ENCODE data around the gene KCNK7. TPM values are rescaled to one million over a fixed set of nuclear protein-coding genes. Genes with fewer than 3 reads are reported as not detected.

Gene KCNK7
- total and polyA plus RNA-seq, 2 experiments from 2014 or later: 0.37 TPM; not detected in 1

- DNase-seq (ENCODE audit: low spot score): no peak
- Histone ChIP-seq H2AFZ (no peak overlapping the region), H3K9me2 (replicated peaks; ENCODE audit: insufficient read depth) (no peaks in the 10 kb centered on the region), H3K27me3 (no peaks in the 10 kb centered on the region), H3K4me2 (no peak overlapping the region), H3K27ac (no peak overlapping the region), H3K9me3 (ENCODE audit: low read depth) (no peaks in the 10 kb centered on the region), H3K4me1 (ENCODE audit: insufficient read depth) (no peaks in the 10 kb centered on the region), H3K36me3 (replicated peaks; ENCODE audit: insufficient read depth, low read depth) (no peaks in the 10 kb centered on the region), H3K79me2 (no peaks in the 10 kb centered on the region), H3K4me3 (no peak overlapping the region), H4K20me1 (ENCODE audit: insufficient read depth, poor library complexity, severe bottlenecking) (no peaks in the 10 kb centered on the region)
- no peak for TF ChIP-seq EZH2 (IDR thresholded peaks at IDR 0.05; ENCODE audit: borderline replicate concordance)
- no peak for TF ChIP-seq EZH2phosphoT487 (IDR thresholded peaks at IDR 0.05; ENCODE audit: low read depth, severe bottlenecking, unreplicated experiment)
- TF ChIP-seq CTCF (IDR thresholded peaks at IDR 0.05; ENCODE audit: poor library complexity): no peak
- WGBS (ENCODE audit: low lambda C conversion rate, missing lambda C conversion rate): 97% methylated on average over 13 of the region's 13 CpGs
These were observed 31.6 kb upstream of the KCNK7 start for GRCh38 chr11:65627202-65627601.

- H3K27me3 ChIP-seq: no peaks in the 10 kb centered on the region
- H3K79me2 ChIP-seq: no peaks in the 10 kb centered on the region
- no peaks in the 10 kb centered on the region for H3K9me2 ChIP-seq (replicated peaks; ENCODE audit: insufficient read depth)
- no peak overlapping the region for H3K4me3 ChIP-seq
- no peak overlapping the region for H2AFZ ChIP-seq
- DNase-seq (ENCODE audit: low spot score): peak; percentile 47
- TF ChIP-seq EZH2 (IDR thresholded peaks at IDR 0.05; ENCODE audit: borderline replicate concordance) (no peak), CTCF (IDR thresholded peaks at IDR 0.05; ENCODE audit: poor library complexity) (peak; percentile 33), EZH2phosphoT487 (IDR thresholded peaks at IDR 0.05; ENCODE audit: low read depth, severe bottlenecking, unreplicated experiment) (no peak)
- no peak overlapping the region for H3K4me2 ChIP-seq
- H3K4me1 ChIP-seq (ENCODE audit: insufficient read depth): no peaks in the 10 kb centered on the region
- H3K36me3 ChIP-seq (replicated peaks; ENCODE audit: insufficient read depth, low read depth): no peaks in the 10 kb centered on the region
- no peak overlapping the region for H3K27ac ChIP-seq
- no peaks in the 10 kb centered on the region for H3K9me3 ChIP-seq (ENCODE audit: low read depth)
- H4K20me1 ChIP-seq (ENCODE audit: insufficient read depth, poor library complexity, severe bottlenecking): no peaks in the 10 kb centered on the region
- 83% methylated on average over 27 of the region's 30 CpGs for WGBS (ENCODE audit: low lambda C conversion rate, missing lambda C conversion rate)
These were observed 30.2 kb upstream of the KCNK7 start for GRCh38 chr11:65625628-65626342.

GRCh38 chr11:65624931-65625627 is 29.5 kb upstream of the KCNK7 start:
- H3K79me2 ChIP-seq: no peaks in the 10 kb centered on the region
- no peak overlapping the region for H3K4me2 ChIP-seq
- no peak for DNase-seq (ENCODE audit: low spot score)
- H3K9me3 ChIP-seq (ENCODE audit: low read depth): no peaks in the 10 kb centered on the region
- H3K4me1 ChIP-seq (ENCODE audit: insufficient read depth): no peaks in the 10 kb centered on the region
- H3K27me3 ChIP-seq: no peaks in the 10 kb centered on the region
- H2AFZ ChIP-seq: no peak overlapping the region
- H3K27ac ChIP-seq: no peak overlapping the region
- TF ChIP-seq EZH2 (IDR thresholded peaks at IDR 0.05; ENCODE audit: borderline replicate concordance): no peak
- no peak for TF ChIP-seq CTCF (IDR thresholded peaks at IDR 0.05; ENCODE audit: poor library complexity)
- TF ChIP-seq EZH2phosphoT487 (IDR thresholded peaks at IDR 0.05; ENCODE audit: low read depth, severe bottlenecking, unreplicated experiment): no peak
- no peaks in the 10 kb centered on the region for H3K9me2 ChIP-seq (replicated peaks; ENCODE audit: insufficient read depth)
- no peaks in the 10 kb centered on the region for H4K20me1 ChIP-seq (ENCODE audit: insufficient read depth, poor library complexity, severe bottlenecking)
- WGBS (ENCODE audit: low lambda C conversion rate, missing lambda C conversion rate): 90% methylated on average over 27 of the region's 30 CpGs
- H3K4me3 ChIP-seq: no peak overlapping the region
- H3K36me3 ChIP-seq (replicated peaks; ENCODE audit: insufficient read depth, low read depth): no peaks in the 10 kb centered on the region

All from hepatocyte (in vitro differentiated cells).